HG03457 (cell line): ENCODE results near the gene CGB8.

Experiments
- ATAC-seq: cut with Tn5 transposase; IDR thresholded peaks from one replicate; pipeline ENCODE4 v1.9.1; 2021; ENCODE audit warnings: moderate number of reproducible peaks; ENCODE audit not compliant: unreplicated experiment

Gene CGB8

DNA sequence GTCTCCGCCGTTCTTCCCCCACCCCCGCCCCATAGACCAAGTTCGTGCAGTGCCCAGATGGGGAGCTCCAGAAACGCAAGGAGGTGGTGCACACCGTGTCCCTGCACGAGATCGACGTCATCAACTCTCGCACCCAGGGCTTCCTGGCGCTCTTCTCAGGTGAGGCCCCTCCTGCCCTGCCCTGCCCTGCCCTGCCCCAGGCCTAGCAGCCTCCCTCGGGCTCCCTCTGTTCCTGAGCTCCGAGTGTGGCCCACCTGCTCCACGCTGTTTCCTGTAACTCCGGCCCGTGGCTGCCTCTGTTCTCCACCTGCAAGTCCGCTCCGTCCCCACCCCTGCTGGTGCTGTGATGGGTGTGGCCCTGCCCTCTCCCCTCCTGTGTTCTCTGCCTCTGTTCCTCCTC, 38.5 kb downstream of the CGB8 start:
- no peak for ATAC-seq

DNA sequence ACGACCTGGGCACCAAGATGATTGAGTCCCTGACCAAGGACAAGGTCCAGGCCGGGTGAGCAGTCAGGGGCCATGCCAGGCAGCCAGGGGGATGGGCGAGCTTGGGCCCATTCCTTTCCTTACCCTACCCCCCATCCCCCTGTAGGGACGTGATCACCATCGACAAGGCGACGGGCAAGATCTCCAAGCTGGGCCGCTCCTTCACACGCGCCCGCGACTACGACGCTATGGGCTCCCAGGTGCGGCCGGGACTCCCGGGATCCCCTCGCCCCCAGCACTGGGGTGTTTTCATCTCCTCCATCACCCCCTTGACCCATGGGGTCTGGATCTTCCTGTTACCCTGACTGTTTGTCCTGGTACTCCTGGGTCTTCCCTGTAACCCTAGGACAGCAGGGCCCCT, 39.1 kb downstream of the CGB8 start:
- no peak for ATAC-seq

DNA sequence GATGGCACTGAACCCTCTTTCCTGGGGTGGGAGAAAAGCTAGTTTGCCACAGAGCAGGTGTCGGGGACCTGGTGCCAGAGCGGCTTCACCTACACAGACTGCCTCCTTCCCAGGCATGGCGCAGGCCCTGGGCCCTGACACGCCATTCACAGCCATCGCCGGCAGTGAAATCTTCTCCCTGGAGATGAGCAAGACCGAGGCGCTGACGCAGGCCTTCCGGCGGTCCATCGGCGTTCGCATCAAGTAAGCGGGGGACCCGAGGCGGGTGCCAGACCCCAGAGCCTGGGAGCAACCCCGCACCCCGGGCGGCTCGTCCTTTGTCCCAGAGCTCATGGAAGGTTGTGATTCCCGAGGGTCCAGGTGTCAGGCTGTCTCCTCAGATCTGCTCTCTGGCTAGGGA, 42.0 kb downstream of the CGB8 start:
- ATAC-seq = no peak

- ATAC-seq = no peak
These were observed 43.8 kb downstream of the CGB8 start for GRCh38 chr19:49004964-49005614.

GRCh38 chr19:49004133-49004532, 44.8 kb downstream of the CGB8 start:
- no peak for ATAC-seq

DNA sequence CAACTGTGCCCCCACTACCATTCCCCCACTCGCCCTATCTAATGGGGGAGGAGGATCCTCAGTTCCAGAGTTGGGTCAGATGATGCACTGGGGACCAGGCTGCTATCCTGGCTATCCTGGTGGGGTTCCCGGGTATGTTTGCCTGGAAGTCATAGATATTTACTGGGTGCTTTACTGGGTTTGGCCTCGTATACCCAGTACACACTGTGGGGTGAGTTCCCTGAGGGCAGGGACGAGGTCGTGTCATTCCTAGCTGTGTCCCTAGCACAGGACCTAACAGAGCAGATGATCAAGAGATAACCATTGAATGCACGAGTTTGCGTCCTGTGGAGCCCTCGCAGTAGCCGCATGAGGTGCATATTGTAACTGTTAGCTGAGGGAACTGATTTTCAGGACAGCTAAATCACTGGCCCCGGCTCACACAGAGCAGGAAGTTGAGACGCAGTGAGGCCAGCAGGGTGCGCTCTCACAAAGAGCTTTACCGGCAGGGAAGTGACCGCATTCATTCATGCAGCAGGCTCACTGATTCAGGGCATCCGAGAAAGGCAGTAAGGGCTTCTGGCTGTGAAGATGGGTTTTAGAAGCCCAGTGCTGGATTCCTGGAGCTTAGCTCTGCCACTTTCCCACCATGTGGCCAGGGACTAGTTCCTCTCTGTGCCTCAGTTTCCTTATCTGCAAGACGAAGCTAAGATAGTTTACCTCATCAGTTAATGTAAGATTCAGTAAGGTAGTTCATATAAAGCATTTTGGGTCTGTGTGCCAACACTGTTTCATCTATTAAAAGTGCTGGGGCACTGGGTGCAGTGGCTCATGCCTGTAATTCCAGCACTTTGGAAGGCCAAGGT, 49.2 kb downstream of the CGB8 start:
- ATAC-seq = no peak

DNA sequence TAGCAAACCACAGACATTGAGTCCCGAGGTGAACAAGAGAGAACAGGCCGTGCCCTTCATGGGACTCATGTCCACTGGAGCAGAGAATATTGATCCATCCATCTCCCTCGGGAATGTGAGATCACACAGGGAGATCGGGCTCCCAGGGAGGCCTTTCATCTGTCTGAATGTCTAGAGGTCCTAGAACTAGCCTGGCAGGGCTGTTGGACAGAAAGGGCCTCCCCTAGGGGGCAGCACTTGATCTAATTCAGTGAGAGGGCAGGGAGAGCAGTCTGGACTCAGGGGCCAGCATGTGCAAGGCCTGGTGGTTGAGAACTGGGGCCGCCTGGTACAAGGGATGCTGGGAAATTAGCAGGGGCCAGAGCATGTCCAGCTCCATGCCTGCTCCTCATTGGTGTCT, 50.9 kb downstream of the CGB8 start:
- ATAC-seq = no peak
